K562 (cell line): ENCODE results near the gene MATN1. TPM values are rescaled to one million over a fixed set of nuclear protein-coding genes. Genes with fewer than 3 reads are reported as not detected.
A peak's percentile ranks its signal among the peaks of the same experiment; 100 is the strongest.

Source experiments
- ATAC-seq: fragments of 200-7000 bp; cut with Tn5 transposase; 3 replicates; pipeline ENCODE4 v1.9.1; 2020; ENCODE audit warnings: moderate library complexity
- BruUV-seq: library from RNA; stranded (reverse); fragments of 400-500 nt; replicated peaks from 2 replicates; lab custom pipeline; 2021; lab: Mats Ljungman, UMichigan
- CTCF ChIA-PET: fragments of 300-600 bp; formaldehyde crosslinking; extraction: SDS; loops from one replicate; lab custom pipeline; 2021; ENCODE audit warnings: low intra/inter-chr PET ratio; lab: Yijun Ruan, JAX
- POLR2A ChIA-PET: fragments of 300-600, 350-650 bp; sonication (Branson Sonifier 250); formaldehyde crosslinking; extraction: SDS; loops from one replicate; lab custom pipeline; 2021; ENCODE audit warnings: antibody characterized with exemption, inconsistent platforms; lab: Yijun Ruan, JAX
- DNase-seq, 4 experiments: peaks; one replicate each; pipeline versions ENCODE4 v3.0.0 to v3.0.0-alpha.2; 2011 to 2018; ENCODE audit warnings: low spot score in 3 of 4, mixed read lengths in 3 of 4; ENCODE audit errors: extremely low read depth in 1 of 4
- FAIRE-seq: peaks from 2 replicates; lab custom pipeline; 2011; peaks lifted over from hg19 to GRCh38; lab: Jason Lieb, UNC
- H2AFZ ChIP-seq: 2 replicates; pipeline ENCODE4 v1.6.0; 2011; ENCODE audit warnings: low read depth, low read length, control low read depth, inconsistent platforms
- H3K27ac ChIP-seq: fragments of 200-600 bp; 3 replicates; pipeline ENCODE4 v1.8.0; 2011; ENCODE audit warnings: low read depth, mild to moderate bottlenecking, control low read depth, inconsistent platforms, low read length, moderate library complexity, mixed read lengths; ENCODE audit errors: extremely low read depth
- H3K27me3 ChIP-seq, 2 experiments: fragments of 300-600 bp in 1 of 2; 2 replicates in 1 of 2; 3 replicates in 1 of 2; pipeline versions ENCODE4 v1.6.0 to v1.8.0; 2011; ENCODE audit warnings: inconsistent platforms in 2 of 2, low read length in 2 of 2, mild to moderate bottlenecking in 1 of 2, mixed read lengths in 1 of 2, moderate library complexity in 1 of 2; ENCODE audit not compliant: control insufficient read depth in 2 of 2, insufficient read depth in 2 of 2
- H3K36me3 ChIP-seq: fragments of 300-600 bp; 3 replicates; pipeline ENCODE4 v1.8.0; 2011; ENCODE audit warnings: mild to moderate bottlenecking, low read length, inconsistent platforms; ENCODE audit not compliant: control insufficient read depth, insufficient read depth
- H3K4me1 ChIP-seq, 2 experiments: fragments of 200-600 bp in 1 of 2; replicated peaks in 1 of 2; 2 replicates in 1 of 2; 3 replicates in 1 of 2; pipeline versions ENCODE4 v1.5.1 to v1.8.0; 2011; ENCODE audit warnings: inconsistent platforms in 2 of 2, low read length in 2 of 2, mild to moderate bottlenecking in 1 of 2, mixed read lengths in 1 of 2, moderate library complexity in 1 of 2; ENCODE audit not compliant: control insufficient read depth in 2 of 2, insufficient read depth in 2 of 2
- H3K4me2 ChIP-seq: 2 replicates; pipeline ENCODE4 v1.6.1; 2011; ENCODE audit warnings: low read length, control low read depth, inconsistent platforms, mixed read lengths; ENCODE audit not compliant: insufficient read depth
- H3K4me3 ChIP-seq: fragments of 200-600 bp; sonication (generic), shearing (Covaris generic); 2 replicates; pipeline ENCODE4 v1.5.1; 2016; ENCODE audit warnings: control low read depth, inconsistent platforms
- H3K79me2 ChIP-seq: fragments of 200-600 bp; 3 replicates; pipeline ENCODE4 v1.8.0; 2011; ENCODE audit warnings: low read length, inconsistent platforms; ENCODE audit not compliant: control insufficient read depth, insufficient read depth
- H3K9ac ChIP-seq, 2 experiments: 2 replicates each; pipeline versions ENCODE4 v1.6.0 to v1.6.1; 2011; ENCODE audit warnings: low read depth in 2 of 2, low read length in 2 of 2, control low read depth in 1 of 2, inconsistent platforms in 1 of 2, mild to moderate bottlenecking in 1 of 2, mixed read lengths in 1 of 2; ENCODE audit not compliant: insufficient read depth in 1 of 2
- H3K9me1 ChIP-seq: one replicate; pipeline ENCODE4 v1.6.0; 2011; ENCODE audit warnings: inconsistent platforms, mild to moderate bottlenecking, low read length, moderate library complexity; ENCODE audit not compliant: control insufficient read depth, insufficient read depth
- H3K9me3 ChIP-seq: replicated peaks from 2 replicates; pipeline ENCODE4 v1.5.1; 2011; ENCODE audit warnings: low read depth, low read length, inconsistent platforms; ENCODE audit not compliant: control insufficient read depth, insufficient read depth
- H4K20me1 ChIP-seq: replicated peaks from 2 replicates; pipeline ENCODE4 v1.6.1; 2011; ENCODE audit warnings: low read length, inconsistent platforms, mixed read lengths; ENCODE audit not compliant: control insufficient read depth, insufficient read depth
- ARHGAP35 ChIP-seq: fragments of 450-650 bp; IDR thresholded peaks from 2 replicates; pipeline ENCODE4 v1.6.1; 2018; ENCODE audit not compliant: partially characterized antibody
- CREM ChIP-seq: IDR thresholded peaks from 2 replicates; pipeline ENCODE4 v1.6.1; 2014; ENCODE audit warnings: antibody characterized with exemption, low read depth
- CXXC5 ChIP-seq: fragments of 250-450 bp; sonication (Bioruptor Pico); IDR thresholded peaks from 2 replicates; pipeline ENCODE4 v1.8.0; 2022; ENCODE audit warnings: inconsistent platforms, mild to moderate bottlenecking, moderate library complexity
- FOXK2 ChIP-seq, 2 experiments: fragments of 450-650 bp; IDR thresholded peaks in 1 of 2; conservative IDR thresholded peaks in 1 of 2; 2 replicates each; pipeline ENCODE4 v1.6.1; 2016; ENCODE audit warnings: low read depth in 2 of 2, mild to moderate bottlenecking in 1 of 2
- LCOR ChIP-seq: sonication (generic); formaldehyde crosslinking; IDR thresholded peaks from 2 replicates; pipeline ENCODE4 v1.8.0; 2022; ENCODE audit warnings: mild to moderate bottlenecking, missing genetic modification reagents
- NFYB ChIP-seq: IDR thresholded peaks from 2 replicates; pipeline ENCODE4 v1.6.1; 2011; ENCODE audit warnings: mild to moderate bottlenecking, moderate library complexity; ENCODE audit not compliant: insufficient read length; ENCODE audit errors: extremely low read depth
- RAD21 ChIP-seq, 2 experiments: fragments of 250-450 bp in 1 of 2; fragments of 450-650 bp in 1 of 2; sonication (Bioruptor Pico) in 1 of 2; formaldehyde crosslinking in 1 of 2; IDR thresholded peaks in 1 of 2; conservative IDR thresholded peaks in 1 of 2; 2 replicates each; pipeline versions ENCODE4 v1.4.0 to v1.8.0; 2020 to 2022; ENCODE audit warnings: mild to moderate bottlenecking in 2 of 2, moderate library complexity in 1 of 2
- RBBP5 ChIP-seq: fragments of 200-600 bp; sonication (generic); IDR thresholded peaks from 2 replicates; pipeline ENCODE4 v1.6.1; 2012; ENCODE audit warnings: borderline replicate concordance, mild to moderate bottlenecking, low read length, control low read depth, inconsistent platforms; ENCODE audit not compliant: insufficient read depth, poor library complexity, severe bottlenecking
- TAF9B ChIP-seq: fragments of 450-650 bp; IDR thresholded peaks from 2 replicates; pipeline ENCODE4 v1.6.1; 2018; ENCODE audit warnings: mild to moderate bottlenecking; ENCODE audit not compliant: partially characterized antibody
- WGBS: fragments of 100-300 bp; shearing (Covaris generic); methylation state at CpG from one replicate; pipeline ENCODE4 v1.1.6; 2016; ENCODE audit warnings: low coverage, mixed read lengths; ENCODE audit not compliant: insufficient coverage; ENCODE audit errors: missing lambda C conversion rate; 5-methylcytosine and 5-hydroxymethylcytosine counted together
- in situ Hi-C: fragments of 300-500 bp; cut with MboI; formaldehyde crosslinking; loops from 4 replicates; pipeline ENCODE4 v1.15.0; 2018; ENCODE audit warnings: inconsistent platforms, mixed read lengths
- intact Hi-C: fragments of 100-400 bp; cut with micrococcal nuclease; formaldehyde crosslinking; loops from 2 replicates; pipeline ENCODE4 v1.14.2; 2022
- polyA plus RNA-seq, 8 experiments: library from polyadenylated mRNA; depleted of rRNA in 4 of 8; stranded (reverse) in 5 of 8; unstranded in 3 of 8; fragments of >200 nt; fragmentation: Nextera tagmentation in 2 of 8; fragmentation: Illumina TruSeq in 1 of 8; extraction: Ambion mirVana in 2 of 8; extraction: Trizol in 1 of 8; gene quantifications; 2 replicates each; pipeline versions ENCODE4 v1.2.1 to v1.2.3, GENCODE V29; 2011 to 2014; ENCODE audit warnings: inconsistent platforms in 1 of 8, missing spikeins in 1 of 8
- total RNA-seq, 7 experiments: library from RNA; depleted of rRNA in 6 of 7; stranded (reverse); fragments of >200 nt in 6 of 7; fragmentation: Illumina TruSeq in 2 of 7; extraction: Trizol in 2 of 7; gene quantifications; 2 replicates each; pipeline versions ENCODE4 v1.2.1 to v1.2.3, GENCODE V29; 2011 to 2021; ENCODE audit warnings: low replicate concordance in 1 of 7
- TF ChIP-seq, protein P1 (sequence below): sonication (generic); formaldehyde crosslinking; IDR thresholded peaks from 2 replicates; pipeline ENCODE4 v1.9.0; 2022; ENCODE audit warnings: mild to moderate bottlenecking, missing genetic modification reagents
- TF ChIP-seq, protein P2 (sequence below), 3 experiments: IDR thresholded peaks in 2 of 3; conservative IDR thresholded peaks in 1 of 3; 2 replicates each; pipeline ENCODE4 v1.5.1; 2011 to 2012; ENCODE audit warnings: low read length in 3 of 3, mild to moderate bottlenecking in 3 of 3, control low read depth in 2 of 3, improper control_type of control experiment in 1 of 3, inconsistent platforms in 1 of 3, low read depth in 1 of 3, mixed read lengths in 1 of 3, moderate library complexity in 1 of 3; ENCODE audit not compliant: insufficient read depth in 2 of 3
- TF ChIP-seq, protein P3 (sequence below), 2 experiments: IDR thresholded peaks; 2 replicates each; pipeline ENCODE4 v1.6.1; 2011; ENCODE audit warnings: borderline replicate concordance in 1 of 2, control low read depth in 1 of 2, low read depth in 1 of 2, low read length in 1 of 2, mild to moderate bottlenecking in 1 of 2, mixed read lengths in 1 of 2, moderate library complexity in 1 of 2; ENCODE audit not compliant: insufficient read depth in 1 of 2, insufficient read length in 1 of 2, poor library complexity in 1 of 2, severe bottlenecking in 1 of 2; ENCODE audit errors: extremely low read depth in 1 of 2
- TF ChIP-seq, protein P4 (sequence below): sonication (generic); formaldehyde crosslinking; IDR thresholded peaks from 2 replicates; pipeline ENCODE4 v1.5.0; 2020; ENCODE audit warnings: missing genetic modification reagents

The MATN1 gene
- total and polyA plus RNA-seq, 9 of the 15 experiments (the other 6 are each of a cell fraction or from before 2014, with no cell fraction given): 0.10 to 2.3 (median 1.2) TPM

DNA sequence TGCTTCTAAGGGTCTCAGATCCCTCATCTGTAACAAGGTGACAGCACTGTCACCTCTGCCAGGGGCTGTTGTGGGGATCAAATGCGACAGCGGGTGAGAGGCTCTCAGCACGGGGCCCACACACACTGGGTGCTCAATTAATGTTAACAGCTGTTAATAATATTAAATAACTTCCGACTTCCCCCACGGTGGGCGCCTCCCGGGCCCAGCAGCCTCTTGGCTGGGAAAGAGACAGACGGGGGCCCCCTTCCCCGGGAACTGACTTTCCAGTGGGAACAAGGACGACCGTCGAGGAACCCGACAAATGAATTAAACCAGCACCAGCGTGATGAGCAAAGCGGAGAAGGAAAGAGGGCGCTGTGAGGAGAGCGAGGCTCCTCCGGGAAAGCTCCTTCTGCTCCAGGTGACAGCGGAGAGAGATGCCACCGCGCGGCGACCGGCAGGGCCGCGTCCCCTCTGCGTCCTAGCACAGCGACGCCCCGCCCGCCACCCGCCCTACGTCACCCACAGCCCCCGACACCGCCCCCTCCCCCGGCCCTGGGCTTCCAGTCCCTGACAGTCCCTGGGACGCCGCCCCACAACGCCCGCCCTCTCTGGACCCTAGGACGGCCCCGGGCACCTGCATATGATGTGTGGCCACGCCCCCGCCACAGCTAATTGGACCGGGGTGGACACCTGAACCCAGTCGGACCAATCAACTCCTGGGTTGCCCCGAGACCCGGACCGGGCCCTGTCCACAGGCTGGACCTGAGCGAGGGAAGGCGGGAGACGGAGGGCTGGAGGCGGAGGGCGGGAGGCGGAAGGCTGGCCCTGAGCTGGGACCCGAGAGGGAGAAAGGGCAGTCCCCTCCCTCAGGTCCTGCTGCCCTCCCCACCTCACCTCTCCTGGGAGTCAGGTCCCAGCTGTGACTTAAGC is 38.2 kb downstream of the MATN1 start:
- 0 out of 2 replicates have a peak overlapping the region, but pooled peaks have one; percentile 22 for H2AFZ ChIP-seq
- H4K20me1 ChIP-seq: 0 out of 2 replicates have a peak, but pooled peaks cover 2% of the 10 kb centered on the region
- TF ChIP-seq ARHGAP35 (no peak), FOXK2 (conservative IDR thresholded peaks at IDR 0.05 in 1 of 2, IDR thresholded peaks at IDR 0.05 in 1 of 2; ENCODE audit: low read depth in 2 of 2) (no peak), RAD21 (CRISPR knock-in tag; conservative IDR thresholded peaks at IDR 0.05 in 1 of 2, IDR thresholded peaks at IDR 0.05 in 1 of 2) (0 out of 4 replicates have a peak, but pooled peaks of 1 of the 2 experiments have one; percentile 14), NFYB (peak; percentile 31), CREM (0 out of 2 replicates have a peak, but pooled peaks have one; percentile 8), LCOR (no peak), TAF9B (no peak), RBBP5 (no peak), CXXC5 (CRISPR knock-in tag) (no peak)
- TF ChIP-seq, protein P1, sequence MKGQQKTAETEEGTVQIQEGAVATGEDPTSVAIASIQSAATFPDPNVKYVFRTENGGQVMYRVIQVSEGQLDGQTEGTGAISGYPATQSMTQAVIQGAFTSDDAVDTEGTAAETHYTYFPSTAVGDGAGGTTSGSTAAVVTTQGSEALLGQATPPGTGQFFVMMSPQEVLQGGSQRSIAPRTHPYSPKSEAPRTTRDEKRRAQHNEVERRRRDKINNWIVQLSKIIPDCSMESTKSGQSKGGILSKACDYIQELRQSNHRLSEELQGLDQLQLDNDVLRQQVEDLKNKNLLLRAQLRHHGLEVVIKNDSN (CRISPR knock-in tag): peak; percentile 42; the same call in 1 of the 2 replicates
- TF ChIP-seq, protein P2, sequence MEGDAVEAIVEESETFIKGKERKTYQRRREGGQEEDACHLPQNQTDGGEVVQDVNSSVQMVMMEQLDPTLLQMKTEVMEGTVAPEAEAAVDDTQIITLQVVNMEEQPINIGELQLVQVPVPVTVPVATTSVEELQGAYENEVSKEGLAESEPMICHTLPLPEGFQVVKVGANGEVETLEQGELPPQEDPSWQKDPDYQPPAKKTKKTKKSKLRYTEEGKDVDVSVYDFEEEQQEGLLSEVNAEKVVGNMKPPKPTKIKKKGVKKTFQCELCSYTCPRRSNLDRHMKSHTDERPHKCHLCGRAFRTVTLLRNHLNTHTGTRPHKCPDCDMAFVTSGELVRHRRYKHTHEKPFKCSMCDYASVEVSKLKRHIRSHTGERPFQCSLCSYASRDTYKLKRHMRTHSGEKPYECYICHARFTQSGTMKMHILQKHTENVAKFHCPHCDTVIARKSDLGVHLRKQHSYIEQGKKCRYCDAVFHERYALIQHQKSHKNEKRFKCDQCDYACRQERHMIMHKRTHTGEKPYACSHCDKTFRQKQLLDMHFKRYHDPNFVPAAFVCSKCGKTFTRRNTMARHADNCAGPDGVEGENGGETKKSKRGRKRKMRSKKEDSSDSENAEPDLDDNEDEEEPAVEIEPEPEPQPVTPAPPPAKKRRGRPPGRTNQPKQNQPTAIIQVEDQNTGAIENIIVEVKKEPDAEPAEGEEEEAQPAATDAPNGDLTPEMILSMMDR (IDR thresholded peaks at IDR 0.05 in 2 of 3, conservative IDR thresholded peaks at IDR 0.05 in 1 of 3; ENCODE audit: insufficient read depth in 2 of 3, low read depth in 1 of 3, low read length in 3 of 3): peak; percentile 19 to 61 (median 35); a peak in 4 of 6 replicates
- TF ChIP-seq, protein P3, sequence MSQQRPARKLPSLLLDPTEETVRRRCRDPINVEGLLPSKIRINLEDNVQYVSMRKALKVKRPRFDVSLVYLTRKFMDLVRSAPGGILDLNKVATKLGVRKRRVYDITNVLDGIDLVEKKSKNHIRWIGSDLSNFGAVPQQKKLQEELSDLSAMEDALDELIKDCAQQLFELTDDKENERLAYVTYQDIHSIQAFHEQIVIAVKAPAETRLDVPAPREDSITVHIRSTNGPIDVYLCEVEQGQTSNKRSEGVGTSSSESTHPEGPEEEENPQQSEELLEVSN (IDR thresholded peaks at IDR 0.05; ENCODE audit: borderline replicate concordance in 1 of 2, extremely low read depth in 1 of 2, insufficient read depth in 1 of 2, insufficient read length in 1 of 2, low read depth in 1 of 2, low read length in 1 of 2, poor library complexity in 1 of 2, severe bottlenecking in 1 of 2): peak in 1 of 2 experiments; percentile 17
- TF ChIP-seq, protein P4, sequence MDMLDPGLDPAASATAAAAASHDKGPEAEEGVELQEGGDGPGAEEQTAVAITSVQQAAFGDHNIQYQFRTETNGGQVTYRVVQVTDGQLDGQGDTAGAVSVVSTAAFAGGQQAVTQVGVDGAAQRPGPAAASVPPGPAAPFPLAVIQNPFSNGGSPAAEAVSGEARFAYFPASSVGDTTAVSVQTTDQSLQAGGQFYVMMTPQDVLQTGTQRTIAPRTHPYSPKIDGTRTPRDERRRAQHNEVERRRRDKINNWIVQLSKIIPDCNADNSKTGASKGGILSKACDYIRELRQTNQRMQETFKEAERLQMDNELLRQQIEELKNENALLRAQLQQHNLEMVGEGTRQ: peak; percentile 36; the same call in 1 of the 2 replicates
- POLR2A ChIA-PET: interaction anchor here (0.6 to 0.9 kb wide), 3 partner anchors 9 to 38 kb away, joined by 3 read pairs; no protein-coding TSS in a partner anchor
- H3K27ac ChIP-seq: no peak overlapping the region
- H3K9me3 ChIP-seq: no peaks in the 10 kb centered on the region
- no peaks in the 10 kb centered on the region for H3K9me1 ChIP-seq
- H3K27me3 ChIP-seq: peaks cover 19 to 53% of the 10 kb centered on the region in 2 experiments; a peak in 4 of 5 replicates
- H3K9ac ChIP-seq: peak overlapping the region in 1 of 2 experiments; percentile 62; a peak in 1 of 4 replicates
- in situ Hi-C loops: no loop called here
- WGBS: 3% methylated on average over 38 of the region's 56 CpGs
- BruUV-seq: no TSS peak
- intact Hi-C loops: no loop called here
- FAIRE-seq (peak; percentile 44), DNase-seq (peak; percentile 60 to 84 (median 74)), ATAC-seq (peak; percentile 94)
- no peaks in the 10 kb centered on the region for H3K36me3 ChIP-seq
- no peak overlapping the region for H3K4me3 ChIP-seq
- CTCF ChIA-PET: no interaction called here
- no peaks in the 10 kb centered on the region for H3K79me2 ChIP-seq
- peak overlapping the region; percentile 17; the same call in 1 of the 2 replicates for H3K4me2 ChIP-seq
- peaks cover 0 to 8% of the 10 kb centered on the region in 2 experiments; a peak in 1 of 5 replicates for H3K4me1 ChIP-seq
